Ascending aorta (tissue), 2 donors: Measurements from ENCODE around the gene NXPH3. TPM values are rescaled to one million over a fixed set of nuclear protein-coding genes. Genes with fewer than 3 reads are reported as not detected.

Source experiments
- DNase-seq, 2 donors: peaks; one replicate each; pipeline ENCODE4 v3.0.0-alpha.2; 2019; ENCODE audit warnings: low spot score in 2 of 2
- H3K27ac ChIP-seq, 2 donors: fragments of 200-600 bp; sonication (generic); one replicate each; pipeline ENCODE4 v1.5.1; 2016 to 2017; ENCODE audit warnings: mild to moderate bottlenecking in 1 of 2
- H3K27me3 ChIP-seq: fragments of 200-600 bp; sonication (generic); one replicate; pipeline ENCODE4 v1.5.1; 2017
- H3K36me3 ChIP-seq, 2 donors: fragments of 200-600 bp; sonication (generic); one replicate each; pipeline ENCODE4 v1.5.1; 2016
- H3K4me1 ChIP-seq, 2 donors: fragments of 200-600 bp; sonication (generic); one replicate each; pipeline ENCODE4 v1.5.1; 2016 to 2017; ENCODE audit warnings: mild to moderate bottlenecking in 1 of 2
- H3K4me3 ChIP-seq, 2 donors: fragments of 200-600 bp; sonication (generic); one replicate each; pipeline ENCODE4 v1.5.1; 2016 to 2017; ENCODE audit warnings: mild to moderate bottlenecking in 1 of 2
- H3K9me3 ChIP-seq, 2 donors: fragments of 200-600 bp; sonication (generic); one replicate each; pipeline ENCODE4 v1.5.1; 2016
- CTCF ChIP-seq, 3 experiments: fragments of 200-600 bp in 2 of 3; fragments of 450-650 bp in 1 of 3; sonication (generic) in 2 of 3; IDR thresholded peaks; one replicate each; pipeline ENCODE4 v1.5.1; 2016 to 2019; ENCODE audit warnings: antibody characterized with exemption in 3 of 3, mild to moderate bottlenecking in 1 of 3, moderate library complexity in 1 of 3
- intact Hi-C: fragments of 100-400 bp; cut with DNase I; formaldehyde crosslinking; loops from one replicate; pipeline ENCODE4 v1.15.1; 2023
- total RNA-seq: library from RNA; depleted of rRNA; stranded (reverse); fragments of >200 nt; gene quantifications from one replicate; pipeline ENCODE4 v1.1.0, GENCODE V29; 2016

The NXPH3 gene
- total RNA-seq, 1 donor from 2014 or later: 30.3 TPM

GRCh38 chr17:49574945-49575678 is 559 bp upstream of the NXPH3 start:
- intact Hi-C loops: loop anchor here (5.0 kb wide), 3 partner anchors 37 to 262 kb away; no protein-coding TSS in a partner anchor
- no peak for DNase-seq
- no peak for TF ChIP-seq CTCF (IDR thresholded peaks at IDR 0.05)
- Histone ChIP-seq H3K4me1 (peaks cover 18 to 45% of the 10 kb centered on the region in 2 donors), H3K36me3 (peaks cover 8 to 10% of the 10 kb centered on the region in 2 donors), H3K27ac (peak overlapping the region; percentile 93 to 95), H3K4me3 (peak overlapping the region; percentile 84 to 89), H3K9me3 (no peaks in the 10 kb centered on the region), H3K27me3 (no peaks in the 10 kb centered on the region)

GRCh38 chr17:49576088-49576916 is 631 bp downstream of the NXPH3 start:
- intact Hi-C loops: loop anchor here (5.0 kb wide), 2 partner anchors 36 to 51 kb away; no protein-coding TSS in a partner anchor
- H3K4me1 ChIP-seq: peaks cover 18 to 48% of the 10 kb centered on the region in 2 donors
- no peaks in the 10 kb centered on the region for H3K9me3 ChIP-seq
- H3K4me3 ChIP-seq: peak overlapping the region; percentile 84 to 89
- H3K27ac ChIP-seq: peak overlapping the region; percentile 93 to 95
- no peak for TF ChIP-seq CTCF (IDR thresholded peaks at IDR 0.05)
- no peak for DNase-seq
- H3K36me3 ChIP-seq: peaks cover 13 to 17% of the 10 kb centered on the region in 2 donors
- H3K27me3 ChIP-seq: no peaks in the 10 kb centered on the region

- intact Hi-C loops: loop anchor here (5.0 kb wide), 2 partner anchors 35 to 50 kb away; no protein-coding TSS in a partner anchor
- H3K4me1 ChIP-seq: peaks cover 18 to 48% of the 10 kb centered on the region in 2 donors
- no peak for TF ChIP-seq CTCF (IDR thresholded peaks at IDR 0.05)
- H3K27ac ChIP-seq: peak overlapping the region; percentile 93 to 95
- H3K27me3 ChIP-seq: no peaks in the 10 kb centered on the region
- no peaks in the 10 kb centered on the region for H3K9me3 ChIP-seq
- DNase-seq: peak in 1 of 2 donors; percentile 70
- H3K4me3 ChIP-seq: peak overlapping the region; percentile 84 to 89
- H3K36me3 ChIP-seq: peaks cover 13 to 22% of the 10 kb centered on the region in 2 donors
Measured at GRCh38 chr17:49576917-49577649, 1.4 kb downstream of the NXPH3 start.

GRCh38 chr17:49577650-49577934 is 1.9 kb downstream of the NXPH3 start:
- Histone ChIP-seq H3K4me1 (peaks cover 18 to 51% of the 10 kb centered on the region in 2 donors), H3K36me3 (peaks cover 13 to 22% of the 10 kb centered on the region in 2 donors), H3K9me3 (no peaks in the 10 kb centered on the region), H3K4me3 (peak overlapping the region; percentile 84 to 89), H3K27ac (peak overlapping the region; percentile 93 to 95), H3K27me3 (no peaks in the 10 kb centered on the region)
- intact Hi-C loops: loop anchor here (5.0 kb wide), 2 partner anchors 35 to 50 kb away; no protein-coding TSS in a partner anchor
- DNase-seq: no peak
- TF ChIP-seq CTCF (IDR thresholded peaks at IDR 0.05): no peak

- Histone ChIP-seq H3K4me1 (peaks cover 18 to 53% of the 10 kb centered on the region in 2 donors), H3K36me3 (peaks cover 13 to 22% of the 10 kb centered on the region in 2 donors), H3K9me3 (no peaks in the 10 kb centered on the region), H3K27me3 (no peaks in the 10 kb centered on the region), H3K4me3 (peak overlapping the region; percentile 84 to 89), H3K27ac (peak overlapping the region; percentile 93 to 95)
- DNase-seq: no peak
- TF ChIP-seq CTCF (IDR thresholded peaks at IDR 0.05): no peak
- intact Hi-C loops: loop anchor here (5.0 kb wide), 2 partner anchors 34 to 49 kb away; no protein-coding TSS in a partner anchor
Measured at GRCh38 chr17:49577963-49578362, 2.3 kb downstream of the NXPH3 start.
